CD14-positive monocyte (primary cell): ENCODE measurements around the gene ELFN1. TPM values are rescaled to one million over a fixed set of nuclear protein-coding genes. Genes with fewer than 3 reads are reported as not detected.

ENCODE experiments used
- DNase-seq, 3 donors: peaks; one replicate each; pipeline ENCODE4 v3.0.0-alpha.2; 2011 to 2022
- H2AFZ ChIP-seq: 2 replicates; pipeline ENCODE4 v1.6.0; 2012; ENCODE audit warnings: mild to moderate bottlenecking, low read depth, low read length, inconsistent platforms; ENCODE audit not compliant: insufficient read depth, poor library complexity, severe bottlenecking
- H3K27ac ChIP-seq, 2 donors: 1 replicate in 1 of 2; 2 replicates in 1 of 2; pipeline ENCODE4 v1.5.1; 2012 to 2013; ENCODE audit warnings: low read length in 2 of 2, control low read depth in 1 of 2, inconsistent platforms in 1 of 2, low read depth in 1 of 2, mild to moderate bottlenecking in 1 of 2
- H3K27me3 ChIP-seq, 2 donors: one replicate each; pipeline versions ENCODE4 v1.6.0 to v1.6.1; 2011 to 2013; ENCODE audit warnings: low read length in 2 of 2; ENCODE audit not compliant: control insufficient read depth in 2 of 2, insufficient read depth in 2 of 2
- H3K36me3 ChIP-seq, 2 donors: replicated peaks in 1 of 2; 1 replicate in 1 of 2; 2 replicates in 1 of 2; pipeline versions ENCODE4 v1.5.1 to v1.6.1; 2012 to 2013; ENCODE audit warnings: low read length in 2 of 2, control low read depth in 1 of 2, inconsistent platforms in 1 of 2, mild to moderate bottlenecking in 1 of 2; ENCODE audit not compliant: insufficient read depth in 2 of 2, control insufficient read depth in 1 of 2
- H3K4me1 ChIP-seq, 2 donors: 1 replicate in 1 of 2; 2 replicates in 1 of 2; pipeline versions ENCODE4 v1.5.1 to v1.6.1; 2012 to 2013; ENCODE audit warnings: low read length in 2 of 2, control low read depth in 1 of 2, inconsistent platforms in 1 of 2, mild to moderate bottlenecking in 1 of 2, moderate library complexity in 1 of 2; ENCODE audit not compliant: insufficient read depth in 2 of 2, control insufficient read depth in 1 of 2
- H3K4me2 ChIP-seq: replicated peaks from 2 replicates; pipeline ENCODE3; 2012; ENCODE audit warnings: low read length, moderate library complexity, mild to moderate bottlenecking; ENCODE audit not compliant: poor library complexity, severe bottlenecking; ENCODE audit errors: extremely low read depth
- H3K4me3 ChIP-seq, 3 experiments: fragments of 200-600 bp in 1 of 3; sonication (generic) in 1 of 3; replicated peaks in 1 of 3; 1 replicate in 2 of 3; 2 replicates in 1 of 3; pipeline ENCODE4 v1.5.1; 2011 to 2013; ENCODE audit warnings: low read length in 3 of 3, mild to moderate bottlenecking in 3 of 3, control low read depth in 2 of 3, low read depth in 2 of 3, inconsistent platforms in 1 of 3, moderate library complexity in 1 of 3
- H3K79me2 ChIP-seq: 2 replicates; pipeline ENCODE4 v1.6.0; 2012; ENCODE audit warnings: mild to moderate bottlenecking, control low read depth, inconsistent platforms, low read length, moderate library complexity; ENCODE audit not compliant: insufficient read depth
- H3K9ac ChIP-seq: 2 replicates; pipeline ENCODE4 v1.6.0; 2017; ENCODE audit warnings: low read length, mild to moderate bottlenecking; ENCODE audit not compliant: insufficient read depth, poor library complexity, severe bottlenecking
- H3K9me3 ChIP-seq, 2 donors: replicated peaks in 1 of 2; 1 replicate in 1 of 2; 2 replicates in 1 of 2; pipeline versions ENCODE4 v1.5.1 to v1.6.1; 2012 to 2013; ENCODE audit warnings: low read length in 2 of 2, control low read depth in 1 of 2; ENCODE audit not compliant: control insufficient read depth in 1 of 2, insufficient read depth in 1 of 2
- H4K20me1 ChIP-seq: 2 replicates; pipeline ENCODE4 v1.6.0; 2012; ENCODE audit warnings: mild to moderate bottlenecking, low read length, control low read depth, moderate library complexity; ENCODE audit not compliant: insufficient read depth
- H3K27ac Mint-ChIP-seq, 7 donors: one replicate each; pipeline ENCODE4 v1.8.0; 2020; ENCODE audit warnings: mild to moderate bottlenecking in 7 of 7, mixed read lengths in 7 of 7, moderate library complexity in 6 of 7, inconsistent platforms in 2 of 7
- H3K27me3 Mint-ChIP-seq, 3 donors: one replicate each; pipeline ENCODE4 v1.8.0; 2021 to 2022; ENCODE audit warnings: low read depth in 3 of 3, mild to moderate bottlenecking in 3 of 3, mixed read lengths in 3 of 3, moderate library complexity in 3 of 3, inconsistent platforms in 1 of 3
- H3K36me3 Mint-ChIP-seq, 2 donors: one replicate each; pipeline ENCODE4 v1.8.0; 2020; ENCODE audit warnings: mixed read lengths in 2 of 2, inconsistent platforms in 1 of 2, mild to moderate bottlenecking in 1 of 2
- H3K4me1 Mint-ChIP-seq: one replicate; pipeline ENCODE4 v1.8.0; 2020; ENCODE audit warnings: mild to moderate bottlenecking, mixed read lengths
- H3K4me3 Mint-ChIP-seq, 2 donors: one replicate each; pipeline ENCODE4 v1.8.0; 2020; ENCODE audit warnings: mild to moderate bottlenecking in 2 of 2, mixed read lengths in 2 of 2, moderate library complexity in 1 of 2
- H3K9me3 Mint-ChIP-seq, 7 donors: one replicate each; pipeline ENCODE4 v1.8.0; 2020 to 2022; ENCODE audit warnings: mixed read lengths in 7 of 7, mild to moderate bottlenecking in 6 of 7, moderate library complexity in 6 of 7, inconsistent platforms in 2 of 7
- WGBS: methylation state at CpG from one replicate; pipeline ENCODE4 v1.1.5; 2013; ENCODE audit warnings: missing lambda C conversion rate; ENCODE audit not compliant: insufficient coverage; 5-methylcytosine and 5-hydroxymethylcytosine counted together
- intact Hi-C, 2 donors: fragments of 100-400 bp; cut with micrococcal nuclease; formaldehyde crosslinking; loops; one replicate each; pipeline versions ENCODE4 v1.15.0 to v1.15.1; 2023
- polyA plus RNA-seq, 3 donors: library from polyadenylated mRNA; depleted of rRNA in 1 of 3; unstranded in 2 of 3; stranded (reverse) in 1 of 3; fragments of 300-500 nt in 2 of 3; fragments of >200 nt in 1 of 3; fragmentation: Illumina TruSeq in 2 of 3; gene quantifications; 1 replicate in 2 of 3; 2 replicates in 1 of 3; pipeline ENCODE4 v1.2.3, GENCODE V29; 2012 to 2021
- TF ChIP-seq, protein P1 (sequence below): fragments of 200-600 bp; IDR thresholded peaks from one replicate; pipeline ENCODE4 v1.8.0; 2022; ENCODE audit warnings: antibody characterized with exemption, mild to moderate bottlenecking

Gene ELFN1
- polyA plus RNA-seq, 3 donors, result not detected

DNA sequence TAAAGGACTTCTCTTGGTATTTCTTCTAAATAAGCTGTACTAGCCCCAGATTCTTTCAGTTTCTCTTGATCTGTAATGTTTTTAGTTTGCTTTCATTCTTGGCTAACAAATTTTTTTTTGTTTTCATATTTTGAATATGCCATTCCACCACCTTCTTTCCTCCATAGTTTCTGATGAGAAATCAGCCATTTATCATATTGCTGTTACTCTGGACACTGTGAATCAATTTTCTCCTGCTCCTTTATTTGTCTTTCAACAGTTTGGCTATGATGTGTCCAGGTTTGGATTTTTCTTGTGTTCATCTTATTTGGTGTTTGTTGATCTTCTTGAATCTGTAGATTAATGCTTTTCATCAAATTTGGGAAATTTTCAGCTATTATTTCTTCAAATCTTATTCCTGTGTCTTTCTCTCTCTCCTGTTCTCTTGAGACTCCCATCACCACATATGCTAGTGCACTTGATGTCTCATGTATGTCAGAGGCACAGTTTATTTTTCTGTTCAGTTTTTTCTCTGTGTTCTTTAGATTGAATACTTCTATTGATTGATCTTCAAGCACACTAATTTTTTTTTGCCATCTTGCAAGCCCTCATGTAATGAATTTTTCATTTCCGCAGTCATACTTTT is 15.0 kb downstream of the ELFN1 start:
- WGBS, result no CpG with 5 or more reads among the region's 1 CpG
- intact Hi-C loops, result no loop called here
- Histone ChIP-seq H3K4me3 (no peak overlapping the region), H3K4me2 (no peak overlapping the region), H3K4me1 (no peaks in the 10 kb centered on the region), H3K27ac (no peak overlapping the region), H3K27me3 (peaks cover 2% of the 10 kb centered on the region in 2 donors), H3K79me2 (no peaks in the 10 kb centered on the region), H3K9me3 (peaks cover 5 to 6% of the 10 kb centered on the region in 2 donors), H3K9ac (no peak overlapping the region), H2AFZ (no peak overlapping the region), H3K36me3 (no peaks in the 10 kb centered on the region), H4K20me1 (no peaks in the 10 kb centered on the region)
- Mint-ChIP-seq H3K9me3 (peaks cover 8 to 44% (median 29%) of the 10 kb centered on the region in 7 donors), H3K4me3 (no peak overlapping the region), H3K36me3 (no peaks in the 10 kb centered on the region), H3K27ac (no peak overlapping the region), H3K27me3 (peaks cover 6 to 22% (median 11%) of the 10 kb centered on the region in 3 donors), H3K4me1 (no peaks in the 10 kb centered on the region)
- TF ChIP-seq, protein P1, sequence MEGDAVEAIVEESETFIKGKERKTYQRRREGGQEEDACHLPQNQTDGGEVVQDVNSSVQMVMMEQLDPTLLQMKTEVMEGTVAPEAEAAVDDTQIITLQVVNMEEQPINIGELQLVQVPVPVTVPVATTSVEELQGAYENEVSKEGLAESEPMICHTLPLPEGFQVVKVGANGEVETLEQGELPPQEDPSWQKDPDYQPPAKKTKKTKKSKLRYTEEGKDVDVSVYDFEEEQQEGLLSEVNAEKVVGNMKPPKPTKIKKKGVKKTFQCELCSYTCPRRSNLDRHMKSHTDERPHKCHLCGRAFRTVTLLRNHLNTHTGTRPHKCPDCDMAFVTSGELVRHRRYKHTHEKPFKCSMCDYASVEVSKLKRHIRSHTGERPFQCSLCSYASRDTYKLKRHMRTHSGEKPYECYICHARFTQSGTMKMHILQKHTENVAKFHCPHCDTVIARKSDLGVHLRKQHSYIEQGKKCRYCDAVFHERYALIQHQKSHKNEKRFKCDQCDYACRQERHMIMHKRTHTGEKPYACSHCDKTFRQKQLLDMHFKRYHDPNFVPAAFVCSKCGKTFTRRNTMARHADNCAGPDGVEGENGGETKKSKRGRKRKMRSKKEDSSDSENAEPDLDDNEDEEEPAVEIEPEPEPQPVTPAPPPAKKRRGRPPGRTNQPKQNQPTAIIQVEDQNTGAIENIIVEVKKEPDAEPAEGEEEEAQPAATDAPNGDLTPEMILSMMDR, result no peak
- no peak for DNase-seq

DNA sequence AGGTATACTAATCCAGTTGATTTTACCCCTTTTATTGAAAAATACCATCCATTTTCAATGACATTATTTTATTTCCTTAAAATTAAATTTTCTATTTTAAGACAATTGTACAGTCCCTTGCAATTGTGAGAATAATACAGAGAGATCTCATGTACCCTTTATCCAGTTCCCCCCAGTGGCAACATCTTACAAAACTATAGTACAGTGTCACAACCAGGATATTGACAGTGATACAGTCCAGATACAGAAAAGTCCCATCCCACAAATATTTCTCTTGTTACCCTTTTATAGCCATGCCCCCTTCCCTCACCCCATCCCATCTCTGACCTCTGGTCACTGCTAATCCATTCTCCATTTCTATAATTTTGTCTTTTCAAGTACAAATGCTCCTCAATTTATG is 18.5 kb downstream of the ELFN1 start:
- Histone ChIP-seq H3K4me3 (no peak overlapping the region), H3K27me3 (peaks cover 2% of the 10 kb centered on the region in 2 donors), H3K79me2 (no peaks in the 10 kb centered on the region), H3K36me3 (no peaks in the 10 kb centered on the region), H3K4me2 (no peak overlapping the region), H3K27ac (no peak overlapping the region), H4K20me1 (no peaks in the 10 kb centered on the region), H3K9me3 (peaks cover 4 to 5% of the 10 kb centered on the region in 2 donors), H3K9ac (no peak overlapping the region), H2AFZ (no peak overlapping the region), H3K4me1 (no peaks in the 10 kb centered on the region)
- TF ChIP-seq, protein P1, result no peak
- Mint-ChIP-seq H3K4me3 (no peak overlapping the region), H3K36me3 (no peaks in the 10 kb centered on the region), H3K4me1 (no peaks in the 10 kb centered on the region), H3K27ac (no peak overlapping the region), H3K27me3 (peaks cover 2 to 8% (median 5%) of the 10 kb centered on the region in 3 donors), H3K9me3 (peaks cover 8 to 31% (median 17%) of the 10 kb centered on the region in 7 donors)
- no peak for DNase-seq
- intact Hi-C loops, result no loop called here
